Parathyroid adenoma (tissue), 2 donors: ENCODE data around the gene TNP1.

ENCODE experiments used
- H2AFZ ChIP-seq: fragments of 300-600 bp; sonication (generic); one replicate; pipeline ENCODE4 v1.7.0; 2017; ENCODE audit warnings: antibody characterized with exemption, mild to moderate bottlenecking
- H3K27ac ChIP-seq: fragments of 300-600 bp; sonication (generic); one replicate; pipeline ENCODE4 v1.7.0; 2017
- H3K27me3 ChIP-seq: fragments of 300-600 bp; sonication (generic); one replicate; pipeline ENCODE4 v1.7.0; 2017; ENCODE audit warnings: low read length; ENCODE audit not compliant: control insufficient read depth, insufficient read depth
- H3K36me3 ChIP-seq: fragments of 300-600 bp; sonication (generic); one replicate; pipeline ENCODE4 v1.7.0; 2017; ENCODE audit warnings: low read length; ENCODE audit not compliant: control insufficient read depth, insufficient read depth
- H3K4me1 ChIP-seq: fragments of 300-600 bp; sonication (generic); one replicate; pipeline ENCODE4 v1.7.0; 2017; ENCODE audit warnings: control low read depth
- H3K4me2 ChIP-seq: fragments of 300-600 bp; sonication (generic); one replicate; pipeline ENCODE4 v1.7.0; 2017; ENCODE audit warnings: low read length
- H3K4me3 ChIP-seq: fragments of 300-600 bp; sonication (generic); one replicate; pipeline ENCODE4 v1.7.0; 2017; ENCODE audit warnings: low read depth, low read length
- H3K79me2 ChIP-seq: fragments of 300-600 bp; sonication (generic); one replicate; pipeline ENCODE4 v1.7.0; 2017; ENCODE audit warnings: control low read depth
- H3K9ac ChIP-seq: fragments of 300-600 bp; sonication (generic); one replicate; pipeline ENCODE4 v1.7.0; 2017; ENCODE audit warnings: mild to moderate bottlenecking
- H3K9me3 ChIP-seq: fragments of 300-600 bp; sonication (generic); one replicate; pipeline ENCODE4 v1.7.0; 2017; ENCODE audit warnings: low read length; ENCODE audit not compliant: control insufficient read depth
- TF ChIP-seq, protein P1 (sequence below): fragments of 300-600 bp; sonication (generic); IDR thresholded peaks from one replicate; pipeline ENCODE4 v1.7.0; 2017; ENCODE audit warnings: antibody characterized with exemption, mild to moderate bottlenecking
- donor health status: primary hyperparathyroidism.

TNP1 gene

DNA sequence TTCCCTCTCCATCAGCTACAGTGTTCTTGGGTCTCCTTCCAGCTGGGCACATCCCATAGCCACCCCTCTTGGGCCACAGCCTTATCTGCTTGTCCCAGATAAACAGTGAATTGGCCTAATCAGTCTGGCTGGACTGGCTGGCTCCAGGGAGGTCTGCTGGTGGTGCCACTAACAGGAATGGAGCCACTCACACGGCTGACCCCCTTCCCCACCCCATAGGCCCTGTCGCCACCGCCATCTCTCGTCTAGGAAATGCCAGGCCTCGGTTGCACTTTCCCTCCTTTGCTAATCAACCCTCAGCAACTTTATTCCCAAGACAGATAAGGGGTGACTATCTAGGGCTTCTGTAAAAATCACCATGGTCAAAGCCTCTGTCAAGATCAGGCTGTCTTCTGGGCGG is 23.0 kb upstream of the TNP1 start:
- H3K27ac ChIP-seq, result no peak overlapping the region

DNA sequence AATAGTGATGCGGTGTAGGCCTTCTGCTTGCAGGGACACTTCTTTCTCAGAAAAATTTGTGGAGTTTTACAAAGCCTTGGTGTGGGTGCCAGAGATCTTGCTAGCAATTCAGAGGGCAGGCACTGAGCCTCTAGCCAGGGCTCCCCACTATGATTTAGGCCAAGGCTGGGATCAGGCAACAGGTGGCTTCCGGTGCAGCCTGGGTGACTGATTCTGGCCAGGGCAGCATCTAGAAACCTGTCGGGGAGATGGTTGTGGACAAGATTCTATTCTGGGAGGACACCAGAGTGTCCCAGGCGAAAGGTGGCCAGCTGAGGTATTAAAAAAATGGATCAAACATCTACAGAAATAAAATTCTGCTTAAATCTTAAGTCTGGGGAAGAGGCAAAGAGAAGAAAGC is 21.5 kb upstream of the TNP1 start:
- H3K79me2 ChIP-seq, result no peaks in the 10 kb centered on the region
- H3K4me3 ChIP-seq, result no peak overlapping the region
- H3K27me3 ChIP-seq, result no peaks in the 10 kb centered on the region
- H3K9ac ChIP-seq, result no peak overlapping the region
- TF ChIP-seq, protein P1, sequence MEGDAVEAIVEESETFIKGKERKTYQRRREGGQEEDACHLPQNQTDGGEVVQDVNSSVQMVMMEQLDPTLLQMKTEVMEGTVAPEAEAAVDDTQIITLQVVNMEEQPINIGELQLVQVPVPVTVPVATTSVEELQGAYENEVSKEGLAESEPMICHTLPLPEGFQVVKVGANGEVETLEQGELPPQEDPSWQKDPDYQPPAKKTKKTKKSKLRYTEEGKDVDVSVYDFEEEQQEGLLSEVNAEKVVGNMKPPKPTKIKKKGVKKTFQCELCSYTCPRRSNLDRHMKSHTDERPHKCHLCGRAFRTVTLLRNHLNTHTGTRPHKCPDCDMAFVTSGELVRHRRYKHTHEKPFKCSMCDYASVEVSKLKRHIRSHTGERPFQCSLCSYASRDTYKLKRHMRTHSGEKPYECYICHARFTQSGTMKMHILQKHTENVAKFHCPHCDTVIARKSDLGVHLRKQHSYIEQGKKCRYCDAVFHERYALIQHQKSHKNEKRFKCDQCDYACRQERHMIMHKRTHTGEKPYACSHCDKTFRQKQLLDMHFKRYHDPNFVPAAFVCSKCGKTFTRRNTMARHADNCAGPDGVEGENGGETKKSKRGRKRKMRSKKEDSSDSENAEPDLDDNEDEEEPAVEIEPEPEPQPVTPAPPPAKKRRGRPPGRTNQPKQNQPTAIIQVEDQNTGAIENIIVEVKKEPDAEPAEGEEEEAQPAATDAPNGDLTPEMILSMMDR, result no peak
- H2AFZ ChIP-seq, result no peak overlapping the region
- H3K27ac ChIP-seq, result no peak overlapping the region
- no peaks in the 10 kb centered on the region for H3K4me1 ChIP-seq
- H3K9me3 ChIP-seq, result no peaks in the 10 kb centered on the region
- no peak overlapping the region for H3K4me2 ChIP-seq
- no peaks in the 10 kb centered on the region for H3K36me3 ChIP-seq

More for the DNA sequence above, 23.0 kb upstream of the TNP1 start:
- no peak overlapping the region for H3K4me2 ChIP-seq
- no peak overlapping the region for H3K9ac ChIP-seq
- H3K4me3 ChIP-seq, result no peak overlapping the region
- H3K4me1 ChIP-seq, result no peaks in the 10 kb centered on the region
- H3K27me3 ChIP-seq, result no peaks in the 10 kb centered on the region
- H3K36me3 ChIP-seq, result no peaks in the 10 kb centered on the region
- no peaks in the 10 kb centered on the region for H3K9me3 ChIP-seq
- TF ChIP-seq, protein P1, result no peak
- no peaks in the 10 kb centered on the region for H3K79me2 ChIP-seq
- H2AFZ ChIP-seq, result no peak overlapping the region

DNA sequence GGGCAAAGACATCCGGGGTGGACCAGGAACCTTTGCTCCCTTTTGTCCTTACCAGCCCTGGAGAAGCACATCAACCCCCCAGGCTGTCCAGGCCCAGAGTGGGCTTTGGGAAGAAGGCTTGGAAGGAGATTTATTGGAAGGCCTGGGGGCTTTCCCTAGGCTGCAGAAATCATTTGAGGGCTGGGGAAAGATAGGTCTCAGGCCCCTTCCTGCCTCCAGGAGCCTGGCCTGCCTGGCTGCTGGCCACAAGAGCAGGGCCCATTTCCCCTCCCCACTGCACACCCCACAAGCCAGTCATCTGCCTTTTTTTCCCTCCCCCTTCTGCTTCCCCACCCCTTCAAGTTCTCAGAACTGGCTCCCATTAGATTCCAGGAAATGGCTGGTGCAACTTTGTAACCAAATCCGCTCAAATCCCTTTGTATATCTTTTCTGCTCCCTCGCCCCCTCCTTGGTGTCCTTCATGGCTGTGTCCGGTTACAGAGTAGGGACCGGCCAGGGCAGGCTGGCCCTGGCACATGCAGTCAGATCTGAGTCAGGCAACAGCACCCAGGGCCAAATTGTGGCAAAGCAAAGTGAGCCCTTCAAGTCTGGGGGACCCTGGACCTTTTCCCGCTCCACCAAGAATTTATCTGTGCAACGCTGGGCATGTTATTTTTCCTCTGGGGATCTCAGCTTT is 20.8 kb upstream of the TNP1 start:
- Histone ChIP-seq H2AFZ (no peak overlapping the region), H3K36me3 (no peaks in the 10 kb centered on the region), H3K4me2 (no peak overlapping the region), H3K27ac (no peak overlapping the region), H3K9ac (no peak overlapping the region), H3K79me2 (no peaks in the 10 kb centered on the region), H3K4me3 (no peak overlapping the region), H3K9me3 (no peaks in the 10 kb centered on the region), H3K4me1 (no peaks in the 10 kb centered on the region), H3K27me3 (no peaks in the 10 kb centered on the region)
- TF ChIP-seq, protein P1, result no peak

DNA sequence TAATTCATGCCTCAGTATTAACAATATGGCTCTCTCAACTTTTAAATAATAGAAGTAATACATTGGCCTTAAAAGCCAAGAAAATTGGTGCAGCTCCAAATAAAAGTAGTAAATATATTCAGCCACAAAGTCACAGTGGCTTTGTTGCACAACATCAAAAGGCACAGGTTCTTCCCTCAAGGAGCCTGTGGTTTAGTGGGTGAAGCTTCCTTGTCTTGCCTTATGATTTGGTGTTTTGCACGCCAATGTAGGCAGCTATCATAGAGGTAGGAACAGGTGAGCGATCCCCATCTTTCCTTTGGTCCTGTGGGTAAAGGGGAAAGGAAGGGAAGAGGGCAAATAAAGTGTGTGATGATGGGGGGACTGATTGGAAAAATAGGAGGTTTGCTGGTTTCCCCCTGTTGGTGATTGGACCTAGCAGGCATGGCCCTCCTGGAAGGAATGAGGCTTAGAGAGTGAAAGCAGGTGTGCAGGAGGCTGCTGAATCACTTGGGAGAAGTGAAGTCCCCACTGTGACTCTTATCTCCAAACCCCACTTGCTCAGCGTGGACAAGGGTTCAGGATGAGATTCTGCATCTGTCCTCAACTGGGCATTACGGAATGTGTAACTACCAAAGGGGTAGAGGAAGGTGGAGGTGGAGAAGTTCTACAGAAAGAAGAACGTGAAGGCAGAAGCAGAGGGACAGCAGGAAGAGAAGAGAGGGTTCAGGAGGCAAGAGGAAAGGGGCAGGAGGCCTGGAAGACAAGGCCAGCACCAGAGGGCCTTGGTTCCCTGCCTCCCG is 20.1 kb upstream of the TNP1 start:
- H3K4me1 ChIP-seq, result no peaks in the 10 kb centered on the region
- H3K27me3 ChIP-seq, result no peaks in the 10 kb centered on the region
- no peak overlapping the region for H3K4me2 ChIP-seq
- H3K4me3 ChIP-seq, result no peak overlapping the region
- H3K36me3 ChIP-seq, result no peaks in the 10 kb centered on the region
- no peaks in the 10 kb centered on the region for H3K79me2 ChIP-seq
- TF ChIP-seq, protein P1, result no peak
- no peak overlapping the region for H3K9ac ChIP-seq
- H3K27ac ChIP-seq, result no peak overlapping the region
- H2AFZ ChIP-seq, result no peak overlapping the region
- H3K9me3 ChIP-seq, result no peaks in the 10 kb centered on the region
